NCI-H510A (cell line): Measurements from ENCODE around the gene LRFN4.
"Not testable (repeated sequence)": the region's sequence is repeated elsewhere in the genome, so short reads cannot be mapped to it uniquely, and the experiment has no call there.

Experiments used
- DNase-seq: peaks from one replicate; lab custom pipeline; 2025; lab: John Stamatoyannopoulos, UW

Gene LRFN4

GRCh38 chr11:66856496-66857233, at the start of gene LRFN4:
TSS of gene LRFN4 (plus strand) at chr11:66857064. CDS start at chr11:66857745, 681 bp downstream.
- DNase-seq, result peak; percentile 42

DNA sequence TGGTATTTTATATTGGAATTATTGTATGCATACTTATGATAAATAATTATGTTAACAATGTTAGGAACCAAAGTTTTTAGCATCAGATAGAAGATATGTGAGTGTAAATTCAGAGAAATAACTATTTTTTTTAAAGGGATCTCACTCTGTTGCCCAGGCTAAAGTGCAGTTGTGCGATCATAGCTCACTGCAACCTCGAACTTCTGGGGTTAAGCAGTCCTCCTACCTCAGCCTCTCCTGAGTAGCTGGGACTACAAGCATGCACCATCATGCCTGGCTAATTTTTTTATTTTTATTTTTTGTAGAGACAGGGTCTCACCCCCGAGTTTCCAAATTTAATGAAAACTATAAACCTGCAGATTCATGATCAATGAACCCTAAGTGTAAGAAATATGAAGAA, 47.3 kb upstream of the LRFN4 start:
- no peak for DNase-seq

- no peak for DNase-seq
These were observed 46.2 kb upstream of the LRFN4 start for GRCh38 chr11:66810576-66811185.

DNA sequence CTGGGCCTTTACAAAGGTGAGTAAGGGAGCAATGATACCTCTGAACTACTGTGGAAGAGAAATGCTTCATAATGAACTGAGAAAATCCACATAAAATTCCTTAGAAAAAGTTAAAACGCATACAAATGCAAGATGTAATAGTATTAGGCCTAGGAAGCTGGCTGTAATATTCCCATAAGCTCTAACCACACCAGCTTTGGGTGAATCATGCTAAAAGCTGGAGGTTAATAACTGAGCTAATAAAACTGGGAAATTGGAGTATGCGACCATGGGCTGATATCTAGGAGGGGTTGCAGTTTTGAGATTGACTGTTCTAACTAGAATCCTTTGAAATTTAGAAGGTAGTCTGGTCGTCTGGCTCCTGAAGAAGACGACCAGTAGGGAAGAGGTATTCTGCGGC, 42.2 kb upstream of the LRFN4 start:
- DNase-seq, result no peak

DNA sequence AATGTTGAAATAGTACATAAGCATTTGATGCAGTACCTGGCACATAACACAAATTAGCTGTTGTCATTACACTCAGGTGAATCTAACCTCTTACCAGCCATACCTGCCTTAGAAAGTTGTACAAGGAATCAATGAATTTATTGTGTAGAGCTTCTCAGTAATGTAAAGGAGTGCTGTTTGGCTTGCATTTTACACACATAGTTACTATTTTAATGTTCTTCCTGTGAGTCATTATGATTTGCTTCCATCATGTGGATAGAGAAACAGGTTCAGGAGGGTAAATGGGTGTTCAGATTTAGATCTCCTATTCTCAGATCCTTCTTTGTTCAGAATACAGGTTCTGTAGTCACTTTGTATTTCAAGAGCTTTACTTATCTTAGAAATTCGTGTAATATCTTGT, 41.2 kb upstream of the LRFN4 start:
- DNase-seq, result no peak

DNA sequence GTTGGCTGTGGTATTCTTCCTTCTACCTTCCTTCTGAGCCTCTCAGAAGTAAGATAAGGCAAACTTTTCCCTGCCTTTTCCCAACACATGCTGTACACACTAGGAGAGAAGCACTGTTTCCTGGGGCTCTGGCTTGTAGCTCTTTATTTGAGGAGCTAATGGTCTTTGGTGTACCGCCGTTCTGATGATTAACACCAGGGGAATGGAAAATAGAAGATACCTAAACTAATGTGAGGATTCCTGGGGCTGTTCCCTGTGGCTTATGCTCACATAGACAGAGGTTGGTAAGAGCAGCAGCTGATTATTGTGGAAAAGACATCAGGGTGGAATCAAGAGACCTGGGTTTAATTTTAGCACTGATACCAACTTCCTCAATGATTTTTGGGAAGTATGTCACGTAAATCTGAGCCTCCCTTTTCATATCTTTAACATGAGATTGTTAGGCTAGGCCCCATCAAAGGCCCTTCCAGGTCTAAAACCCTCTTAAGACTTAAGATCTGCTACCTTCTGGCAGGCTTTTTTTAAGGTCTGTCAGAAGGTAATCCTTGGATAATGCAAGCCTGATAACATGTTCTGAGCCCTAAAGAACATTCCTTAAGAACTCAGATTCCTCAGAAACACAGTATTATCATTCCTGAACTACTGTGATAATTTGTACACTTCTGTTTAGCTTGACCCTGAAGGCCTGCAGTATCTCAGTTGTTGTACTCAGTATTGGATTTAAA, 38.5 kb upstream of the LRFN4 start:
- DNase-seq, result no peak

DNA sequence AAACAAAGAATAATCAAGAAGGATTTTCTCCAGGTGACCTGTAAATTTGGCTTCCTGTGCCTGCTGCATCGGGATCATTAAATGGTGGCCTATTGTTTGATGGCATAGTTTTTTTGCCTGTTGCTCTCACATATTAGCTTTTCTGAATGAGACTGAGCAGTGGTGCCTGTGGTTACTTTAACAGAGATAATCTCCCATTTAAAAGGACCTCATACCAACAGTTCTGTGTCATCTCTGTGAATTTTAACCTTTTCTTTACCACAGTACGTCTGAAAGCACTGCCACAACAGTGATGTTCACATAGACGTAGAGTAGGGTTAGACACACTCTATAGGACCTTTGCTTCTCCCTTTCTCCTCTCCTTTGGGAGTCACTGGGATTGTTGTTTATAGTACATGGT, 36.5 kb upstream of the LRFN4 start:
- no peak for DNase-seq

DNA sequence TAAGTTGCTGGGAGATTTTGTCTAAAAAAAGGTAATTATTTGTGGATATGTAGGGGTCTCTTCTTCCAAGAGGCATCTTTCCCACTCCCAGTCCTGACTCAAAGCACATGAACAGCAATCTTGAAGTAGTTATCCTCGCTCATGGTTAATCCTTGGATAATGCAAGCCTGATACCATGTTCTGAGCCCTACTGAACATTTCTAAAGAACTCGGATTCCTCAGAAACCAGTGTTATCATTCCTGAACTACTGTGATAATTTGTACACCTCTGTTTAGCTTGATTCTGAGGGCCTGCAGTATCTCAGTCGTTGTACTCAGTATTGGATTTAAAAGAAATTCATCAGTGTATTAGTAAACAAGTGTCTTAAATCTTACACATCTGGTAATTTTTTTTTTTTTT, 36.0 kb upstream of the LRFN4 start:
- DNase-seq, result no peak

- no peak for DNase-seq
These were observed 33.2 kb upstream of the LRFN4 start for GRCh38 chr11:66823700-66824099.

GRCh38 chr11:66824573-66824972, 32.3 kb upstream of the LRFN4 start:
- not testable (repeated sequence) for DNase-seq

DNA sequence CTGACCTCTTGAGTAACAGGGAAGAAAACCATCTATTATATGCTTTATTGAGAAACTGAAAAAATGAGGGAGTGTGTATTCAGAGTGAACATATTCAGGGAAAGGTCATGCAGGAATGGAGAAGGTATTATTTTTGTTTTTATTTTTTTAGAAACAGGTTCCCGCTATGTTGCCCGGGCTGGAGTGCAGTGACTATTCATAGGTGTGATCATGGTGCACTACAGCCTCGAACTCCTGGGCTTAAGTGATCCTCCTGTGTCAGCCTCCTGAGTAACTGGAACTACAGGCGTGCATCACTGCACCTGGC, 22.4 kb upstream of the LRFN4 start:
- DNase-seq, result no peak

- DNase-seq, result no peak
These were observed 21.9 kb upstream of the LRFN4 start for GRCh38 chr11:66834943-66835342.

GRCh38 chr11:66835768-66836405, 21.0 kb upstream of the LRFN4 start:
- DNase-seq, result no peak

DNA sequence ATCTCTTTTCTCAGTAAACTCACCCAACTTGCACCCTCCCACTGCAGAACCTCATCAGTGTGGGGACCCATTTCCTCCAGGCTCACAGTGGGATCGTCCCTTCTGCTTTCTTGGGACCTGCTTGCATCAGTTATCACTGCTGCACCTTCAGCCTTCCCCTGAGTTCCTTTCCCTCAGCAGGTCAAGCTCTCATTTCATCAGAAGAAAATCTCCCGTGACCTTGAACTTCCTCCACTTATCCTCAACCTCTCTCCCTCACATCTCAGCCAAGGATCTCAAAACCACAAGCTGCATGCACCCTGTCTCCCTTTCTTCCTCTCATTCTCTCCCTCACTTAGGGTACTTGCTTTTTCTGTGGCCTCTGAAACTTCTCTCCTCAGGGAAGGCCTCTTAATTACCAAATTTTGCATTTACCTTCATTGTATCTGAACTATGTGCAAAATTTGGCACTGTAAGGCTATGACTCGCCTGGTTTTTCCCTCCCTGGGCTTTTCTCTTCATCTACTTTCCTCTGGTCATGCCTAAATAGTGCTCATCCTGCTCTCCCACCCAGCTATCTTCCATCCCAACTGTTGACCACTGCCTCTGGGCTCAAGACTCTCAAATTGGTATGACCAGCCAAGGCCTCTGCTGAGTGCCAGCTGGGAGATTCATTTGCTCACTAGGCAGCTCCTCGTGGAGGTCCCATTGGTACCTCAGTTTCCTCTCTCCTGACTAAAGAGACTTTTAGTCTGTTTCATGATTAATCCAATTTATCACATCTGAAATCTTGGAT, 16.4 kb upstream of the LRFN4 start:
- no peak for DNase-seq

- no peak for DNase-seq
These were observed 15.0 kb upstream of the LRFN4 start for GRCh38 chr11:66841861-66842260.

DNA sequence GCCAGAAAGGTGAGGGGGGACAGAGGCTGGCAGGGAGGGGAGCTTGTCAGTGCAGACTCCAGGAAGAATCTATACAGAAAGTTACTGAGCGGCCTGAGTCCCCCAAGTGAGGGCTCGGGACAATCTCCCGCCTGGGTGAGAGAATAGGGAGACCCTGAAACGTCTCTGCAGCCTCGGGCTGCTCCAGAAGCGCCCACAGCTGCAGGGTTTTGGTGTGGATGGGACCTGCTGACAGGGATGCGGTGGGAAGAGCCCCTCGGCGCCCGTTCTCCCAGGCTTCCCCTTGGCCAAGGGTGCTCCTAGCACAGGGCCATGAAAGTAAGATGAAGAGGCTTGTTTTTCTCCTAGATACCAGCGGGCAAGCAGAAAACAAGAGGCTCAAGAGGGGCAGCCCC, 14.4 kb upstream of the LRFN4 start:
- DNase-seq, result no peak

DNA sequence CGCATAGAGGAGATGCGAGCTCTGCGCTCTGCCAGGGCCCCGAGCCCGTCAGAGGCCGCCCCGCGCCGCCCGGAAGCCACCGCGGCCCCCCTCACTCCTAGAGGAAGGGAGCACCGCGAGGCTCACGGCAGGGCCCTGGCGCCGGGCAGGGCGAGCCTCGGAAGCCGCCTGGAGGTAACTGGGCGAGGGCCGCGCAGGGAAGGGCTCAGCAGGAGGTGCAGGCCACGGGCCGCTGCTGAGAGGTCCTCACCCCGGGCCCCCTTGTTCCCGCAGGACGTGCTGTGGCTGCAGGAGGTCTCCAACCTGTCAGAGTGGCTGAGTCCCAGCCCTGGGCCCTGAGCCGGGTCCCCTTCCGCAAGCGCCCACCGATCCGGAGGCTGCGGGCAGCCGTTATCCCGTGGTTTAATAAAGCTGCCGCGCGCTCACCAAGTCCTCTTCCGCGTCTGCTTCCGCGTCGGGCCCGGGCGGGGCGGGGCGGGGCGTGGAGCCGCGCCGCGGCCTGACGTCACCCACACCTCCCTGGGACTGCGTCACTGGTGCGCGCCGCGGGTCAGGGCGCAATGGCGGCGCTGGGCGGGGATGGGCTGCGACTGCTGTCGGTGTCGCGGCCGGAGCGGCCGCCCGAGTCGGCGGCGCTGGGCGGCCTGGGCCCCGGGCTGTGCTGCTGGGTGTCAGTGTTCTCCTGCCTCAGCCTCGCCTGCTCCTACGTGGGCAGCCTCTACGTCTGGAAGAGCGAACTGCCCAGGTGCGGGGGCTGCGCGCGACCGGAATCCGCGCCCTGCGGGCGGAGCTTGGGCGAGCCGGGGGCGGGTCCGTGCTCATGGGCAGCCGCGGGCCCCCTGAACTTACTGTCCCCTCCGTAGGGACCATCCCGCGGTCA, 13.7 kb upstream of the LRFN4 start, which contains the start of gene RCE1:
RCE1 (plus strand) TSS at position 546 of the 880 bp plus-strand sequence; CDS start at position 561, 15 bp downstream.
- DNase-seq, result peak; percentile 83

DNA sequence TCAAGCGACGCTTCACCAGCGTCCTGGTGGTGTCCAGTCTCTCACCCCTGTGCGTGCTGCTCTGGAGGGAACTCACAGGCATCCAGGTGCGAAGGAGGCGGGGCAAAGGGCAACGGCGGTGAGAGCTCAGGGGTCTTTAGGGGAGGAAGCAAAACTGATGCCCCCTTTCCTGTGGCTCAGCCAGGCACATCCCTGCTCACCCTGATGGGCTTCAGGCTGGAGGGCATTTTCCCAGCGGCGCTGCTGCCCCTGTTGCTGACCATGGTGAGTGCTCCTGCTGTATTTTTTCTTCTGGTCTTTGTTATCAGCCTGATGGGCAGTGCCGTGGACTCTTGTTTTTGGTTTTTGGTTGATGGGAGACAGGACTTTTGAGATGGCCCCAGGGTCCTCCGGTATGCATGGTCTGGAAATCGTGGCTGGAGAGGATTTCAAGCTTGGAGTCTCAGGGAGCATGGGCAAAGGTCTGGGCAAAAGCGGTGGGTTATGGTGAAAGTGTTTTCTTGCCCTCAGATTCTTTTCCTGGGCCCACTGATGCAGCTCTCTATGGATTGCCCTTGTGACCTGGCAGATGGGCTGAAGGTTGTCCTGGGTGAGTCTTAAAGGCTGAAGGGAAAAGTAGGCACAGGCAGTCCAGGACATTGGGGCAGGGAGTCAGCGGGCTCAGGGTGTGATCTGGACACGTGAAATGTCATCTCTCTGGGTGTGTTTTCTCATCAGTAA, 12.9 kb upstream of the LRFN4 start:
- DNase-seq, result no peak

DNA sequence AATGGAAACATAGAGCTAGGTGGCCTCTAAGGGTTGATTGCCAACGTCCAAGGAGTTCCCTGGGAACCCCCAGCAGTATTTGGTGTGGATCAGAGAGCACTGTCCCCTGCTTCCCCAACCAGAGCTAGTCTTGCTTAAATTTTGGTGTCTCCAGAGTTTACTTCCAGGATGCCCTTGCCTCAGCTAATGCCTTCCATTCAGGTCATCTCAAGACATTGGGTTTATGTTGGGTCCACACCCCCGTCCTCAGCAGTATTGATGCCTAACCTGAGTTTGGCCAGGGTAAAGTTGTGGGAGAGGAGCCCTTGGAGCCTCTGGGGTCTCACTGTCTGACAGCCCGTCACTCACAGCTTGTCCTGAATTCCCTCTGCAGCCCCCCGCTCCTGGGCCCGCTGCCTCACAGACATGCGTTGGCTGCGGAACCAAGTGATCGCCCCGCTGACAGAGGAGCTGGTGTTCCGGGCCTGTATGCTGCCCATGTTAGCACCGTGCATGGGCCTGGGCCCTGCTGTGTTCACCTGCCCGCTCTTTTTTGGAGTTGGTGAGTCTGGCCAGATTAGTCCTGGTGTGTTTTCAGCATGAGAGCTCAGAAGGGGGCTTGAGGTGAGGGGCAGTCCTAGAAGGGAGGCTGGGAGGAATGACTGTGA, 12.2 kb upstream of the LRFN4 start:
- no peak for DNase-seq
